Ramos (cell line): Measurements from ENCODE around the gene RGPD3.
"Not testable (repeated sequence)": the region's sequence is repeated elsewhere in the genome, so short reads cannot be mapped to it uniquely, and the experiment has no call there.

ENCODE experiments used
- in situ Hi-C: fragments of 300-500 bp; cut with MboI; formaldehyde crosslinking; loops from one replicate; pipeline ENCODE4 v1.14.3; 2022; ENCODE audit warnings: low sequenced_read_pairs; ENCODE audit not compliant: unreplicated experiment

The RGPD3 gene

DNA sequence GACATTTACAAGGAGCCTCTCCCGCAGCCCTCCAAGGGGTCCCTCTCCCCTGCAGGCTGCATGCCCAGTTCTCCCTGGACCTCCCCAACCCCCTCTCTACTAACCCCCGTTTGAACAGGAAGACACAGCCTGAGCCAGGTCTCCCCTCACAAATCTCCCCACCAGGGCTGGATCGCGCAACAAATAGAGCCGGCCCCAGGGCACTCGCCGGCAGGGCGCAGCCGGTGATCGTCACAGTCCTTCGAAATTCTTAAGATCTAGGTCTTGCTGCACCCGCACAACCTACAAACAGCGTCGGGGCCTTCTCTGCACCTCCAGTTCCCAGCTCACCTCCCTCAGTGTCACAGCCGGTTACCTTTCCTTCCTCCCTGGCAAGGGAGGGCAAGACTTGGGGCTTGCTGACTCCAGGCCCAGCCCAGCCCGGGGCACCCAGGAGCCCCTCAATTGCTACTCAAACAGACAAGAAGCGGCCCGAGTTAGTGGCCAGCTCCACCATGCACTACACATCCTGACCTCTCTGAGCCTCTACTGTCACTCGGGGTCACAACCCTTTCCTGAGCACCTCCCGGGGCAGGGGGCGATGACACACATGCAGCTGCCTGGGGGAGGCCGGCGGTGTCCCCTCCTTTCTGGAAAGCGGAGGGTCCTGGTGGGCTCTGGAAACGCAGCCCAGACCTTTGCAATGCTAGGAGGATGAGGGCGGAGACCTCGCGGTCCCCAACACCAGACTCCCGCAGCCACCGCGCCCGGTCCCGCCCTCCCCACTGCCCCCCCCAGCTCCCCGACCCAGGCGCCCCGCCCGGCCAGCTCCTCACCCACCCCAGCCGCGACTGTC lies 18.6 kb upstream of the RGPD3 start, which contains the start of gene CD8B2:
TSS of gene CD8B2 (plus strand) at position 814 of the 835 bp plus-strand sequence. CDS start 63 bp downstream, outside the sequence.
- in situ Hi-C loops, result not testable (repeated sequence)

DNA sequence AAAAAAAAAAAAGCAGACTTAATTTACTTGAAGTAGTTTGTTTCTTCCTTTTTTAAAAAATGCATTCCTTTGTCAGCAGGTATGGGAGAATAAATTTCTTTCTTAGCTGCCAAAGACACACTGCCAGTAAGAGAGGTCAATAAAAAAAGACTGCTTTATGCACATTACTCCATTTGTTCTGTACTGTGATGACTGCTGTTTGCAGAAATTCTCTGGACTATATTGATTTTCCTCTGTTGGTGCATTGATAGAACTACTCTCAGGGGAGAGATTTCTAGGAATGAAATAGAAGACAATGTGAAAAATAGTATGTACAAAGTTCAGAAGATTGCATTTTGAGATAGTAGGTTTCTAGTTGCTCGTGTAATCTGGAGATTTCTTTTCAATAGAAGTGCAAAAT lies 11.3 kb upstream of the RGPD3 start:
- in situ Hi-C loops, result not testable (repeated sequence)

GRCh38 chr2:106477647-106478046 lies 9.4 kb upstream of the RGPD3 start:
- in situ Hi-C loops, result not testable (repeated sequence)

GRCh38 chr2:106470658-106471057 lies 2.4 kb upstream of the RGPD3 start:
- in situ Hi-C loops, result not testable (repeated sequence)

DNA sequence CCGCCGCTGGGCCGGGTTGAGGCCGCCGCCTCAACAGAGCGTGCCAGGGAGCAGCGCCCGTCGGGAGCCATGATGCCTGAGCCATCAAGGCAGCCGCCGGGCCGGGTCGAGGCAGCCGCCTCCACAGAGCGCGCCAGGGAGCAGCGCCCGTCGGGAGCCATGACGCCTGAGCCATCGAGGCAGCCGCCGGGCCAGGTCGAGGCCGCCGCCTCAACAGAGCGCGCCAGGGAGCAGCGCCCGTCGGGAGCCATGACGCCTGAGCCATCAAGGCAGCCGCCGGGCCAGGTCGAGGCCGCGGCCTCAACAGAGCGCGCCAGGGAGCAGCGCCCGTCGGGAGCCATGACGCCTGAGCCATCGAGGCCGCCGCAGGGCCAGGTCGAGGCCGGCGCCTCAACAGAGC lies 697 bp downstream of the RGPD3 start:
- in situ Hi-C loops, result not testable (repeated sequence)

GRCh38 chr2:106461882-106462281 lies 6.3 kb downstream of the RGPD3 start:
- in situ Hi-C loops, result not testable (repeated sequence)

- in situ Hi-C loops, result not testable (repeated sequence)
These were observed 77.5 kb downstream of the RGPD3 start for GRCh38 chr2:106390680-106391079.

GRCh38 chr2:106388814-106389410 lies 79.3 kb downstream of the RGPD3 start:
- in situ Hi-C loops, result not testable (repeated sequence)

- in situ Hi-C loops, result not testable (repeated sequence)
These were observed 83.7 kb downstream of the RGPD3 start for GRCh38 chr2:106384548-106384947.

DNA sequence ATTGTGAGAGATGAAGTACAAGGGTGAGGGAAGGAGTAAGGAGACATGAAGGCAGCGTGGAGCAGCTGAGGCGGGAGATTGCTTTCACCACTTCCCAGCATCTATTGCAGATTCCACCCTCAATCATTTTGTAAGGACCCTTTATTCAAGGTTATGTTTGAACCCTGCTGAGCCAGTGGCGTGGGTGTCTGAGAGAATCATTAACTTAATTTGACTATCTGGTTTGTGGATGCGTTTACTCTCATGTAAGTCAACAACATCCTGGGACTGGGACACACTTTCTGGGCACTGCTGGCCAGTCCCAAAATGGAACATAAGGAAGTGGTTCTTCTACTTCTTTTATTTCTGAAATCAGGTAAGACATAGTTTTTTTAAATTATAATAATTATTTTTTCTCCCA lies 86.3 kb downstream of the RGPD3 start:
- in situ Hi-C loops, result not testable (repeated sequence)

DNA sequence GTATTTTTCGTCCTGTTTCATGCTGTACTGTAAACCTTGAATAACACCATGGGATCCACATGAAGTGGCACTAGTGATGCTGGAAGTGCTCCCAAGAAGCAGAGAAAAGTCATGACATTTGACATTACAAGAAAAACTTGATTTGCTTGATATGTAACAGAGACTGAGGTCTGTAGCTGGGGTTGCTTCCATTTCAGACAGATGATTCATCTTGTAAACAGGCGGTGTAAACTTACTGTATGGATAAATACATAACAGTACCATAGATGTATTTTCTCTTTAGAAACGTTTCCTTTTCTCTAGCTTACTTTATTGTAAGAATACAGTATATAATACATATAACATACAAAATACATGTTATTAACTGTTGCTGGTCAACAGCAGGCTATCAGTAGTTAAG lies 88.6 kb downstream of the RGPD3 start:
- in situ Hi-C loops, result not testable (repeated sequence)

GRCh38 chr2:106369182-106369581 lies 99.0 kb downstream of the RGPD3 start:
- in situ Hi-C loops, result not testable (repeated sequence)

DNA sequence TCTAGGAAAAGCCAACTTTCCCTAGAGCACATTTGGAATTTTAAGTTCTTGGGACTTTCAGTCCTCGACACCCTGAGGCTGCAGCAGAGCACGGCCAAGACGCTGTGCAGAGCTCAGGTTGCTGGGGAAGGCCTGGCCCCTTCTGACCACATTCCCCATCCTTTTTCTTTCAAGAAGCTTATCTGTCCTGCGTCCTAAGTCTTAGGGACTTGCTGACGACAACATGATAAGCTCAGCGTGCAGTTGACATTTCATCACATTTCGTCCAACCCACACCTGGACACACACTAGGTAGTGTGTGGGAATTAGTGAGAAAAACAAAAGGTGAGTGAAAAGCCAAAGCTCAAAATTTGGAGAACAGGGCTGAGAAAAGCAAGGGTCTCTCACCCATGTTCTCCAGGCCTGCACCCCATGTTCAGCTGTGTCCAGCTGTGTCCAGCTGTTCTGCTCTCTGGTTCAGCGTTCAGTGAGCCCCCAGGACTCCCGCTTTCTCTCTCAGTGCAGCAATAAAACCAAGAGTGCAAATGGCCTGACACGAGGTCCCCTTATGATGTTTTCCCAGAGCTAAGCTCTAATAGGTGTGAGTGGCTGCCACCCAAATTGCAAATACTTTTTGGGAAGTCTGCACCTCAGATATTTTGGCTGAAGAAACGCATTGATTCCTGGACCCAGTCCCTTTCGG lies 101.9 kb downstream of the RGPD3 start:
- in situ Hi-C loops, result no loop called here

GRCh38 chr2:106363791-106364190 lies 104.4 kb downstream of the RGPD3 start:
- in situ Hi-C loops, result no loop called here

DNA sequence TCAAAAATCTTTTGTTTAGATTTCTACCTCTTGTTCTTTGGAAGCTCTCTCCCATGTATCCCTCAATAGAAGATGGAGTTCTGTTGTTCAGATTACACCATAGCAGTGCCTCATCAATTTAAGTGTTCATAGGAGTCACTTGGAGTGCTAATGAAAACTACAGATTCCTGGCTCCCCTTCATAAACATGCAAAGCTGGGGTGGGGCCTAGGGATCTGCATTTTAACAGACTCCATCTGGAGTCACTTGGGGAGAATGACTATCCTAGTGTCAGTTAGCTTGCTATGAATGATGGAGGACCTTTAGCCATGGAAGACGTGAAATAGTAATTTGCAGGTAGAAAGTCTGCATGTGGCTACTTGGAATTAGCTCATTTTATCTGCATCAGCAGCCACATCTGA lies 105.4 kb downstream of the RGPD3 start:
- in situ Hi-C loops, result no loop called here

DNA sequence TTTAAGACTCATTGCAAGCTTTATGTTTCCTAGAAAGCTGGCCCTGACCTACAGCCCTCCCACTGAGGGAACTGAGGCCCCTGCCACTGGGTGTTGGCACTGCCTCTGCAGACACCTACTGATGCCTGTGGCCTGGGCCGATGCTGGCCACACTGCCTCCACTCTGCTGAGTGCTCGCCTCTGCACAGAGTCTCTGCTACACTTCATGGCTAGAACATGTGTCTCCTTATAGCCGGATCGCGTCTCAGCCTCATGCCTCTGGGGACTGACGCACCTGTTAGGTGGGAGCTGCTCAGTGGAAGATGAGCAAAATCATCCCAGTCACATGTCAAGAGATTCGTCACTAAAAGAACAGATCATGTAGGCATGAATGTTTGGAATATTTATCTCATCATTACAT lies 108.7 kb downstream of the RGPD3 start:
- in situ Hi-C loops, result no loop called here

DNA sequence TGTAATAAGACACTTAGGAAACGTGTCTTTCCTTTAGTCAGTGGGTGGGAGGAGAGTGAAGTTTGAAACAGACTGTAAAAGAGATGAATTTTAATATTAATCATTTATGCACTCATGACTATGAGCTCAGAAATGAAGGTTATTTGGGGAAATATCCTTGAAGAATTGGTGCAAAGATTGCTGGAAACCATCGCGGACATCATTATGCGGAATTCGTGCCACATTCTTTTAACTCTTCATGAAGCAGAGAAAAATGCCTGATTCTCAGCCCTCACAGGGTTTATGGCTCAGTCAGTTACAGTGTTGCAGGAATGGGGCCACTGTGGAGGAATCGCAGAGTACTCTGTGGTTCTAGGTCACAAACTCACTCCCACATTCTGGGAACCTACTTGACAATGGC lies 109.7 kb downstream of the RGPD3 start:
- in situ Hi-C loops, result no loop called here

DNA sequence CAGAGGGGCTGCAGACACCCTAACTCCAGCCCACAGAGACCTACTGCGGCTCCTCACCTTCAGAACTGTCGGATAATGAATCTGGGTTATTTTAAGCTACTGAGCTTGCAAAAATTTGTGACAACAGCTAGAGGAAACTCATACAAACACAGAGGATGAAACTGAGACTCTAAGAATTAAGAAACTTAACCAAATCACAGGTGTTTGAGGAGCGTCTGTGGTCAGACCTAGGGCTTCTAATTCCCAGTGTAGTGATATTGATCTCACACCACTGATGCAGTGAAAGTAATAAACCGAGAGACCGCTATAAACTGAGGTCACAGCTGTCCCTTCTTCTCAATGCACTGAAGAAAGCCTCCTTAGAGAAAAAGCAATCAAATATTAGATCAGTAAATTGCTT lies 110.1 kb downstream of the RGPD3 start:
- in situ Hi-C loops, result no loop called here

DNA sequence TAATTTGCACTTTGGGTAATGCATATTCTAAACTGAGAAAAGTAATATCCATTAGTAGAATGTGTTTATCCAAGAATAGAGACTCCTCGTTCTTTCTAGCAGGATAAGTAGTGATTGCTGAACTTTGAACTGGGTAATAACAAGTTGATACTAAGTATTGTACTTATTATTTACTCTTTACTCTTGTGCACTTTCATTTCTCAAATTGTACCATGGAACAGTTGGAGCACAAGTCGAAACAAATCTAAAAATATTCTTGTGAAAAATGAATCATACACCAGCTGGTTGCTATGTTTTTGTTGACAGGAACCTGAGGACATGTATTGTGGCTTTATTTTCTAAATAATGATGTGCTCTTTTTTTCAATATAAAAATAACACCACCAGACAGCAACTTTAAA lies 111.9 kb downstream of the RGPD3 start:
- in situ Hi-C loops, result no loop called here

- in situ Hi-C loops, result no loop called here
These were observed 114.5 kb downstream of the RGPD3 start for GRCh38 chr2:106353676-106354075.

DNA sequence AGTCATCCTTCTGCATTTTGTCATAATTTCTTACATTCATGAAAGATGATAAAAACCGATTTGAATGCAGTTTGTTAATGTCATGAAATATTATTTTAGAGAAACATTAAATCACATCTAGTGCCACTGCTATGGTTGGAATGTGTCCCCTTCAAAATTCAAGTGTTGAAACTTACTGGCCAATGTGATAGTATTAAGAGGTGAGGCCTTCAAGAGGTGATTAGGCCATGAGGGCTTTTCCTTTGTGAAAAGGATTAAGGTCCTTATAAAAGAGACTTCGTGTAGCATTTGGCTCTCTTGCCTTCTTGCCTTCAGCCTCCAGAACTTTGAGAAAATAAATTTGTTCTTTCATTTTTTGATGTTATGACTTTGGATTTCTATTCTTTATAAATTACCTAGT lies 117.2 kb downstream of the RGPD3 start:
- in situ Hi-C loops, result no loop called here
